Stimulated activated CD4-positive, alpha-beta T cell treated with anti-CD3 and anti-CD28 coated beads, Interleukin-4, amount 100 ng/mL, for 1 hour (primary cell): Measurements from ENCODE around the gene ZNF385B.

ENCODE experiments used
- DNase-seq: peaks from one replicate; pipeline ENCODE4 v3.0.0-alpha.2; 2020

Gene ZNF385B

GRCh38 chr2:179543361-179543901, 318.0 kb downstream of the ZNF385B start:
- no peak for DNase-seq

- no peak for DNase-seq
These were observed 319.8 kb downstream of the ZNF385B start for GRCh38 chr2:179541586-179541985.

GRCh38 chr2:179539124-179539511, 322.3 kb downstream of the ZNF385B start:
- DNase-seq = no peak

- DNase-seq = no peak
These were observed 322.8 kb downstream of the ZNF385B start for GRCh38 chr2:179538406-179539123.

- no peak for DNase-seq
These were observed 325.2 kb downstream of the ZNF385B start for GRCh38 chr2:179536185-179536584.

GRCh38 chr2:179533875-179534274, 327.5 kb downstream of the ZNF385B start:
- no peak for DNase-seq

GRCh38 chr2:179532863-179533278, 328.5 kb downstream of the ZNF385B start:
- DNase-seq = no peak

GRCh38 chr2:179528576-179529069, 332.8 kb downstream of the ZNF385B start:
- DNase-seq = no peak

GRCh38 chr2:179525340-179525739, 336.1 kb downstream of the ZNF385B start:
- DNase-seq = no peak

- no peak for DNase-seq
These were observed 336.5 kb downstream of the ZNF385B start for GRCh38 chr2:179524809-179525339.

GRCh38 chr2:179521944-179522343, 339.5 kb downstream of the ZNF385B start:
- DNase-seq = no peak

- no peak for DNase-seq
These were observed 342.6 kb downstream of the ZNF385B start for GRCh38 chr2:179518830-179519229.

- DNase-seq = no peak
These were observed 348.2 kb downstream of the ZNF385B start for GRCh38 chr2:179513181-179513580.

- DNase-seq = no peak
These were observed 349.0 kb downstream of the ZNF385B start for GRCh38 chr2:179512281-179513035.

- no peak for DNase-seq
These were observed 350.2 kb downstream of the ZNF385B start for GRCh38 chr2:179511105-179511789.

- no peak for DNase-seq
These were observed 366.1 kb downstream of the ZNF385B start for GRCh38 chr2:179495315-179495714.

GRCh38 chr2:179488563-179488962, 372.8 kb downstream of the ZNF385B start:
- DNase-seq = no peak

- DNase-seq = no peak
These were observed 374.2 kb downstream of the ZNF385B start for GRCh38 chr2:179487010-179487731.

- DNase-seq = no peak
These were observed 378.3 kb downstream of the ZNF385B start for GRCh38 chr2:179483131-179483530.

GRCh38 chr2:179479947-179480346, 381.5 kb downstream of the ZNF385B start:
- no peak for DNase-seq

- DNase-seq = no peak
These were observed 382.6 kb downstream of the ZNF385B start for GRCh38 chr2:179478771-179479170.

GRCh38 chr2:179470992-179471391, 390.4 kb downstream of the ZNF385B start:
- DNase-seq = no peak
